ENCODE results near the gene CAB39.

The CAB39 gene

DNA sequence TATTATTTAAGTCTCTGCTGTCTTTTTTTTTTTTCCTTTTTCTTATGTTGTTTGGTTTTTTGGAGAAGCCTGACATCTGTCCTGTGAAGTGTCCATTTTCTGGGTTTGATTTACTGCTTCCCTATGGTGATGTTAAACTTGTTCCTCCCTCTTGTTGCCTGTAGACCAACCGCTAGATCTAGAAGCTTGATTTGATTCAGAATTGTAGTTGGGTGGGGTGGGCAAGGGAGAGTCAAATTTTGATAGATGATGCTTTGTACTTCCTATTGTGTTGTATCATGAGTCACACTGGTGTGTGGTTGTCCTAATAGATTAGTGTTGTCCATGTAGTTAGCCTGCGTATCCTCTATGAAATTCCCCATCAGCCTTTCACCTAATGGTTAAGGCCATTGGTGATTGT lies 35.4 kb downstream of the CAB39 start:
- peaks cover 2% of the 10 kb centered on the region for H3K36me3 ChIP-seq (replicated peaks)
- no peak for DNase-seq
- in situ Hi-C loops (cut with HindIII; ENCODE audit: low pct_ligation_motif_present, low sequenced_read_pairs): no loop called here
- H3K27ac ChIP-seq: no peak overlapping the region
- TF ChIP-seq CTCF (IDR thresholded peaks at IDR 0.05; ENCODE audit: low read depth, low read length, missing control alignments): no peak
- no peak overlapping the region for H3K4me3 ChIP-seq (ENCODE audit: low read depth, low read length)
- no peaks in the 10 kb centered on the region for H3K27me3 ChIP-seq (replicated peaks)

DNA sequence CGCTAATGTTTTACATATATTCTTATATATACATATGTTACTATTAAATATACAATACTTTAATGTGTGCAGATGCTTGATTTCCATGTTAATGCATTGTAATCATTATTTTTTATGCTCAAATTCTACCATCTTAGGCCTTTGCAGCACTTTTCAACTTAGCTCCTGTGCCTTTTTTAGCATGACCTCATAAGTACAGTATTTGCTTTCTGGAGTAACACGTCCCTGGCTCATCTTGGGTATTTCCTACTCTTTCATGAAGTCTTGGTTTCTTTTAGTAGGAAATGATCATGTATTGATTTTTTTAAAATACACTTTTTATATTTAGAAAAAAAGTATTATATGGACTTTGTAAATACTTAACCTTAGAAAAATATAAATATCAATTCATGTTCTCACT lies 36.5 kb downstream of the CAB39 start:
- Histone ChIP-seq H3K27ac (no peak overlapping the region), H3K27me3 (replicated peaks) (no peaks in the 10 kb centered on the region), H3K4me3 (ENCODE audit: low read depth, low read length) (no peak overlapping the region), H3K36me3 (replicated peaks) (peaks cover 2% of the 10 kb centered on the region)
- in situ Hi-C loops (cut with HindIII; ENCODE audit: low pct_ligation_motif_present, low sequenced_read_pairs): no loop called here
- TF ChIP-seq CTCF (IDR thresholded peaks at IDR 0.05; ENCODE audit: low read depth, low read length, missing control alignments): no peak
- peak; percentile 22 for DNase-seq

GRCh38 chr2:230751062-230751461 lies 38.4 kb downstream of the CAB39 start:
- H3K36me3 ChIP-seq (replicated peaks): peaks cover 2% of the 10 kb centered on the region
- H3K27ac ChIP-seq: peak overlapping the region; percentile 16
- no peak for TF ChIP-seq CTCF (IDR thresholded peaks at IDR 0.05; ENCODE audit: low read depth, low read length, missing control alignments)
- in situ Hi-C loops (cut with HindIII; ENCODE audit: low pct_ligation_motif_present, low sequenced_read_pairs): no loop called here
- no peak overlapping the region for H3K4me3 ChIP-seq (ENCODE audit: low read depth, low read length)
- peak; percentile 64 for DNase-seq
- H3K27me3 ChIP-seq (replicated peaks): no peaks in the 10 kb centered on the region

- in situ Hi-C loops (cut with HindIII; ENCODE audit: low pct_ligation_motif_present, low sequenced_read_pairs): no loop called here
- Histone ChIP-seq H3K36me3 (replicated peaks) (no peaks in the 10 kb centered on the region), H3K4me3 (ENCODE audit: low read depth, low read length) (no peak overlapping the region), H3K27ac (no peak overlapping the region), H3K27me3 (replicated peaks) (no peaks in the 10 kb centered on the region)
- DNase-seq: no peak
- no peak for TF ChIP-seq CTCF (IDR thresholded peaks at IDR 0.05; ENCODE audit: low read depth, low read length, missing control alignments)
These were observed 41.6 kb downstream of the CAB39 start for GRCh38 chr2:230754200-230754599.

DNA sequence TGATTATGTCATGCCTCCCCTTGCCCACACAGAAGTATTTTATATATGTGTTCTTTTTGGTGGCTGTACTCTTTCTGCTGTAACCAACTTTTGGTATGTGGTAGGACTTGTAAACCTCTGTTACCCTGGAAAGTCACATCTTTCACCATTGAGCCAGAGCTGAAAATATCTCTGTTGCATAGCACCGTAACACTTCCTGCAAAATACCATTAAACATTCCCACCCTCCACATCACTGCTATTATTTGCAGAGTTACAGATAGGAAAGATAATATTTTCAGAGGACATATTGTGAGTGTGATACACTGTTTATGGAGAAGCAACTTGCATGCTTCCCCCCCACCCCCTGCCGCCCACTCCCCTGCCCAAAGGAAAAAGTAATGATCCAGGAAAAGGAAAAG lies 44.8 kb downstream of the CAB39 start:
- Histone ChIP-seq H3K27me3 (replicated peaks) (no peaks in the 10 kb centered on the region), H3K4me3 (ENCODE audit: low read depth, low read length) (no peak overlapping the region), H3K27ac (peak overlapping the region; percentile 63), H3K36me3 (replicated peaks) (peaks cover 5% of the 10 kb centered on the region)
- TF ChIP-seq CTCF (IDR thresholded peaks at IDR 0.05; ENCODE audit: low read depth, low read length, missing control alignments): no peak
- DNase-seq: peak; percentile 85
- in situ Hi-C loops (cut with HindIII; ENCODE audit: low pct_ligation_motif_present, low sequenced_read_pairs): no loop called here
